Fibroblast of the conjunctiva (primary cell): ENCODE measurements around the gene SPTLC2.
"Not testable (repeated sequence)": the region's sequence is repeated elsewhere in the genome, so short reads cannot be mapped to it uniquely, and the experiment has no call there.

Experiments used
- DNase-seq: peaks from one replicate; pipeline ENCODE4 v3.0.0-alpha.2; 2010; ENCODE audit warnings: low read depth

Gene SPTLC2

DNA sequence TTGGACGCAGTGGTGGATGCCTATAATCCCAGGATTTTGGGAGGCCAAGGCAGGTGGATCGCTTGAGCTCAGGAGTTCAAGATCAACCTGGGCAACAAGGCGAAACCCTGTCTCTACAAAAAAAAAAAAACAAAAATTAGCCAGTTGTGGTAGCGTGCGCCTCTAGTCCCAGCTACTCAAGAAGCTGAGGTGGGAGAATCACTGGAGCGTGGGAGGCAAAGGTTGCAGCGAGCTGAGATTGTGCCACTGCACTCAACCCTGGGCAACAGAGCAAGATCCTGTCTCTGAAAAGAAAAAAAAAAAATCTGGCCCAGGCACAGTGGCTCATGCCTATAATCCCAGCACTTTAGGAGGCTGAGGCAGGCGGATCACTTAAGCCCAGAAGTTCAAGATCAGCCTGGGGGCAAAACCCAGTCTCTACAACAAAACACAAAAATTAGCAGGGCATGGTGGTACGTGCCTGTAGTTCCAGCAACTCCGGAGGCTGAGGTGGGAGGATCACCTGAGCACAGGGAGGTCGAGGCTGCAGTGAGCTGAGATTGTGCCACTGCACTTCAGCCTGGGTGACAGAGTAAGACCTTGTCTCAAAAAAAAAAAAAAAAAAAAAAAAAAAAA is 27.9 kb downstream of the SPTLC2 start:
- DNase-seq: not testable (repeated sequence)

DNA sequence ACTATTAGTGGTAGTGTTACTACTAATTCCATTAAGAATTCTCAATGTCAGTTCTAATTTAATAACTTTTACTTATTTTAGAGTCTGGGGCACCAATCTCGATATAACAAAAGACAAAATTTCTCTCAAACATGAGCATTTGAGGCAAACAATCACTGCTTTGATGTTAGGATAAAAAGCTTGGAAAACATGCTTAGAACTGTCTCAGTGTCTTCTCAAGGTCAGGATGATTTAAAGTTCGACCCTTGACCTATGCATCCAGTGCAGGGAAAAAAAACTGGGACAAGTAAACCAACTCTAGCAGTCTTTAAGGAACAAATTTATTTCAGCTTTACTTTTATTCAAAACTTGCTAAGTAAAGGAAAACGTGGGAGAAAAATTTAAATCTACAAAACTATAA is 31.1 kb downstream of the SPTLC2 start:
- DNase-seq: no peak

DNA sequence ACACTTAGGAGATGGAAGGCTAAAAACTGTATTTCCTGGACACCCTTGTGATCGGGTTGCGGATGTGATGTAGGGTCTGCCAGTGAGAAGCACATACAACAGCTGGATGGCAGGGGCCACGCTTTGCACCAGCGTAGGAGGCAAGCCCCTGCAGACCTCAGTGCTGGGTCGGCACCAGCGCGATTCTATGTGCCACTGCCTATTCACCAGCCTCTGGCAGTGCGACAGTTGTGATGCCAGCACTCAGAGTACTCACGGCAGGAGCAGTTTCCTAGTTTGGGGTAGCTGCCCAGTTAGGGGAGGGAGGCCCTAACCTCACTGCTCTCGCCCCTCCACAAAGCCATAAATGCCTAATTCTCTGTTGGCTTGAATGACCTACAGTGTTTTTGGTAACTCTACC is 31.6 kb downstream of the SPTLC2 start:
- DNase-seq: no peak

DNA sequence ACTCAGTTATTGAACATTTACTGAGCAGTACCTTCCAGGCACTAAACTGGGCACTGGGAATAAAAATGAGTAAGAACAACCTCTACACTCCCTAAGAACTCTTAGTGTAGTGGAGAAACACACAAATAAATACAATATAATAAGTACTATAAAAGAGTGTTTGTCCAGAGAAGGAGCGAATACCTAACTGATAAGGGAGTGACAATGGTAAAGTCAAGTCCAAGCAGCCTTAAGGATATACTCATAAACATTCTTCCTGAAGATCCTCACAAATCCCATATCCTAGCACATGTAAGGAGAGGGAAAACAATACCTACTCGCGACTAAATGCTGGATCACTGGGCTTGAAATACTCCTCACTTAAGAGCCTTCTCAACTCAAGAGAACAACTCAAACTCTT is 32.8 kb downstream of the SPTLC2 start:
- DNase-seq: no peak

DNA sequence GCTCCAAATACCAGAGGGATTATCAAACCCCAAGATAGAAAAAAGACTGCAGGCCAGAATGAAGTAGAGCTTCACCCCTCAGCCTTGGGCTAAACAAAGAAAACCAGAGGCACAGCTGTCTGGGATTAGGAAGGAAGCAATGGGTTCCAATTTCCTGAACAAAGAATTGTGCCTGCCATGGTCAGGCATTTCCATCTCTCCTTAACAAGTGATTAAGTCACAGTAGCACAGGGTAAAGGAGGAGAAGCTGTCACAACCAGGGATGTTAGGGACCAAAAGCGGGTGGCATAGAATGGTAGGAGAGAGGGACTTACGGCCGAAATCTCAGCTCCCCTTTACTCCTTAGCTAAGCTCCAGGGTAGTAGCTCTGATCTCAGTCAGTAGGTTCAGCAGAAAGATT is 33.9 kb downstream of the SPTLC2 start:
- peak; percentile 28 for DNase-seq

- DNase-seq: peak; percentile 52
These were observed 35.4 kb downstream of the SPTLC2 start for GRCh38 chr14:77580964-77581505.

- no peak for DNase-seq
These were observed 36.0 kb downstream of the SPTLC2 start for GRCh38 chr14:77580477-77580876.

DNA sequence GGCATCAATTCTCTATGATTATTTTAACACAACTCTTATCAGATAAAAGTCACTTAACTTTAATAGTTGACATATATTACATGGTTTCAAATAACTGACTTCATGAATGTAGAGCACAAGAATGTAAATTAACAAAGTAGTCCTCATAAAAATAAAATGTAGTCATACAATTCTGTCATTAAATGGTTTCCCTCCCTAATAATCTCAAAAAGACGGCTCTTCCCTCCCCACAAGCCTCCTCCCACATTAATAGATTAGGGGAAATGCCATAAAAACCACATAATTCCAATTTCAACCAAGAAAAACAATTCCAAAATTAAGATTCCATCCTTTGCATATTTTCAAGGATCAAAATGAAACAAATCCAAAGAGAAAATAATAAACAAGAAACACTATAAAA is 36.7 kb downstream of the SPTLC2 start:
- no peak for DNase-seq

DNA sequence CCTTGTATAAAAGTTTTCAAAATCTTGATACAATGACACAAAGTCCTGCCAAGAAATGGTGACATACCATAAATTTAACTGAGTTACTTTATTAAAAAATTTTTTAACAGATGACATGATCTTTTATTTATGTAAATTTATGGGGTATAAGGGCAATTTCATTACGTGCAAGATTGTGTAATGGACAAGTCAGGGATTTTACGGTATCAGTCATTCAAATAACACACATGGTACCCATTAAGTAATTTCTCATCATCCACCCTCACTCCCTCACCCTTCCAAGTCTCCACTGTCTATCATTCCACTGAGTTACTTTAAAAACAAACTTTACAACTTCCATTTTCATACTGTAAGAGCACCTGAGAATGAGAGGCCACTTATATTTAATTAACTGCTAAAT is 37.4 kb downstream of the SPTLC2 start:
- peak; percentile 52 for DNase-seq

GRCh38 chr14:77574446-77575115 is 41.9 kb downstream of the SPTLC2 start:
- DNase-seq: no peak

- no peak for DNase-seq
These were observed 42.5 kb downstream of the SPTLC2 start for GRCh38 chr14:77573964-77574363.

DNA sequence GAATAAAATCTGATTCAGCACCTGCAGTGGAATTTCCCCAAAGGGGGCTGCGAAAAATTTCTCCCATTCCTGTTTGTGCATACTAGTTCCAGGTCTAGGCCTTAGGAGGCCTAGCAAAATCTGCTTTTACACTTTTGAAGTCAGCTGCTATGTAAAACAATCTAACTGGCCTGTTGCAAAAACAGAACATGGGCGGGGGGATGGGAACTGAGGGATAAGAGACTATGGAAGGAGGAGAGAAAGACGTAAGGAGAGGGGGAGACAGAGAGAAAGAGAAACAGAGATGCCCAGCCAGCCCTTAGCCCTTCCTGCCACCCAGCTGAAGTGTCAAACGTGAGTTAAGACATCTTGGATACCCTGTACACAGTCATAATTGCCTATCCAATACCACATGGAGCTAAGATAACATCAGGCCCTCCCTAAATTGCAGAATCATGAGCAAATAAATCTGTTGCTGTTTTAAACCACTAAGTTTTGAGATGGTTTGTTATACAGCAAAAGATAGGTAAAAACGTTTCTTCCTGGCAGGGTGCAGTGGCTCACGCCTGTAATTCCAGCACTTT is 45.6 kb downstream of the SPTLC2 start:
- DNase-seq: no peak

DNA sequence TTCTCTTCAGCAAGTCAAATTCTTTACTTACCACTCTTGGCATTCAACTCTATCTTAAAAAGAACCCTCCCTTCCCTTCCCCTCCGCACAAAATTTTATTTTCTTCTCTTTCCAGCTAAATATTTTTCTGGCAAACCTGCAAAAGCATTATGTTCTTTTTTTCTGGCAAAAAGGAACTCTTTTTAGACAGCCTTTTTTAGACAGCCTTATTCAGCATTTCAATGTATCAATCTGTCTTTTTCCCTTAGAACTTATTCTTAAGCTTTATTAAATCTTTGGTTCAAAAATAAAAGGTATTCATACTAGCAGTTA is 50.5 kb downstream of the SPTLC2 start:
- DNase-seq: no peak

DNA sequence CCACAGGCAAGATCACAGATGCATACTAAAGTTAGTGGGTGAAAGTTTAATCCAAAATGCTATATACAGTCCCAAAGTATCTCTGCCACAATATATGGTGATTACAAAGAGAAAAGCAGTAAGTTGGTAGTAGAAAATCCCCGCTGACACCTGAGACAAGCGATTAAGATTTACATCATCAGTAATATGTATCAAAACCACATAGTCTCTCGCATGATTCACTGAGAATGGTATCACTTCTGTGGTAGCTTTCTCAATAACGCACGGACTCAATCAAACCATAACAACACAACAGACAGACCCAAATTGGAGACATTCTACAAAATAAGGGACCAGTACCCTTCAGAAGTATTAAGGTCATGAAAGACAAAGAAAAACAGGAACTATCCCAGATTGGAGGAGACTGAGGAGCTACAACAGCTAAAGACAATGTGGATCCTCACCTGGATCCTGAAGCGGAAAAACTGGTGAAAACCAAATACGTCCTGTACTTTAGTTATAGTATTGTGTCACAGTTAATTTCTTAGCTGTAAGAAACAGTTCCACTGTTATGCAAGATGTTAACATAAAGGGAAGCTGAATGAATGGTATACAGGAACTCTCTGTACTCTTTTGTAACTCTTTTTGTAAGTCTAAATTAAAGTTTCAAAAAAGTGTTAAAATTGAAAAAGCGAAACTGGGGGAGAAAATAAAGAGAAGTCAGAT is 51.0 kb downstream of the SPTLC2 start:
- no peak for DNase-seq

- DNase-seq: no peak
These were observed 53.8 kb downstream of the SPTLC2 start for GRCh38 chr14:77562681-77563080.

GRCh38 chr14:77561881-77562280 is 54.6 kb downstream of the SPTLC2 start:
- DNase-seq: no peak

DNA sequence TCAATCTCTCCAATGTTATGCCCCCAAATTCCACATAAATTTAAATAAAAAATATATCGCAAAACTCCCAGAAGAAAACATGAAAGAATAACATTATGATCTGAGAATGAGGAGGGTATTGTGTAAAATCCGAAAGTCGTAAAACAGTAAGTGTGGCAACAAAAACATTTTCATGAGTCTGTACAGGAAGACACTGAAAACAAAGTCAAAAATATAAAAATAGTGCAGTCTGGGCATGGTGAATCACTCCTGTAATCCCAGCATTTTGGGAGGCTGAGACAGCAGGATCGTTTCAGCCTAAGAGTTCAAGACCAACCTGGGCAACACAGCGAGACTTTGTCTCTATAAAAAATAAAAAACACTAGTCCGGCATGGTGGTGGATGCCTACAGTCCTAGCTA is 57.1 kb downstream of the SPTLC2 start:
- no peak for DNase-seq

DNA sequence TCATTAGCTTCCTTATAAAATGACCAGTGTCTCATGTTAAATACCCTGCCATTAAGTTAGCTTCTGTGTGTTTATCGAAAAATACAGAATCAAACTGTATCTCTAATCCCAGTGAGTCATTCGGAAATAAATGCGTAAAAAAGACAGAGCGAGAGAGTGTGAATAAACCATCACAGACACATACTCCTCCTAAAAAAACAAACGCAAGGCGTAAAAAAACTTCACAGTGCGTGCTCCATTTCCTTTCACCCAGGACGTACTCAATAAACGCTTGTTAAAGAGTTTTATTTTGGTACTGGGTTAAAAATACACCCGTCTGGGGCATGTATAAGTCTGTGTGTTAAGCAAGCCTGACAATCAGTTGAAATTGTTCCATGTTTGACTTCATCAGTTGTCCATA is 59.0 kb downstream of the SPTLC2 start:
- no peak for DNase-seq

GRCh38 chr14:77556946-77557345 is 59.5 kb downstream of the SPTLC2 start:
- no peak for DNase-seq

- DNase-seq: no peak
These were observed 61.4 kb downstream of the SPTLC2 start for GRCh38 chr14:77554816-77555599.

DNA sequence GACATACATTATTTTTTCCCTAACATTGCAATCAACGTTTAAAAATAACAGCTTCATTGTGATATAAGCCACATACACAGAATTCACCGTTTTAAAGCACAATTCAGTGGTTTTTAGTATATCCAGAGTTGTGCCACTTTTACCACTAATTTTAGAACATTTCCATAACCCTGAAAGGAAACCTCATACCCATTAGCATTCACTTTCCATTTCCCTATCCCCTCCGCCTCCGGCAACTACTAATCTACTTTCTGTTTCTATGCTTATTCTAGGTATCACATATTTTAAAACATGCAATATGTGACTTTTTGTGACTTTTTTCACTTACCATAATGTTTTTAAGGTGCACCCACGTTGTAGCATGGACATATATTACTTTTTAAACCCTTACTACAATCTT is 62.2 kb downstream of the SPTLC2 start:
- no peak for DNase-seq

- DNase-seq: no peak
These were observed 67.0 kb downstream of the SPTLC2 start for GRCh38 chr14:77549451-77549850.
